Endometrium (tissue), 2 donors: Measurements from ENCODE around the gene TRIO.

Source experiments
- FAIRE-seq: peaks from 2 replicates; lab custom pipeline; 2012; peaks lifted over from hg19 to GRCh38; lab: Jason Lieb, UNC
- donor health status: control.
- donor health status: control.

TRIO gene

DNA sequence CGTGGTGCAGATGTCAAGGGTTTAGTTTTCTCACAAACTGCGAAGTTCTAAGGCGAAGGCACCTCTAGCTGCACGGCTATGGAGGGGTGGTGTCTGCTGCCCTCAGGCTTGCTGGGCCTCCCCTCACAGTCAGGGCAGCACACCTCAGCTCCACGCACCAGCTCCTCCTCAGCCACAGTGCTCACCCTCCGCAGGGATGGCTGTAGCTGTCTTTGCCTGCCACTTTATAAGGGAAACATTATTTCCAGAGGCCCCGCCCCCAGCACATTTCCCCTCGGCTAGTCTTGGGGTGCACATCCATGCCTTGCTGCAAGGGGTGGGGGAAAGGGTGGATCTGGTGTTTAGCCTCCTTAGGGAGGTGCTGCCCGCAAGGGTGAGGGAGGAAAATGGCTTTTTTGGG is 154.6 kb downstream of the TRIO start:
- no peak for FAIRE-seq

DNA sequence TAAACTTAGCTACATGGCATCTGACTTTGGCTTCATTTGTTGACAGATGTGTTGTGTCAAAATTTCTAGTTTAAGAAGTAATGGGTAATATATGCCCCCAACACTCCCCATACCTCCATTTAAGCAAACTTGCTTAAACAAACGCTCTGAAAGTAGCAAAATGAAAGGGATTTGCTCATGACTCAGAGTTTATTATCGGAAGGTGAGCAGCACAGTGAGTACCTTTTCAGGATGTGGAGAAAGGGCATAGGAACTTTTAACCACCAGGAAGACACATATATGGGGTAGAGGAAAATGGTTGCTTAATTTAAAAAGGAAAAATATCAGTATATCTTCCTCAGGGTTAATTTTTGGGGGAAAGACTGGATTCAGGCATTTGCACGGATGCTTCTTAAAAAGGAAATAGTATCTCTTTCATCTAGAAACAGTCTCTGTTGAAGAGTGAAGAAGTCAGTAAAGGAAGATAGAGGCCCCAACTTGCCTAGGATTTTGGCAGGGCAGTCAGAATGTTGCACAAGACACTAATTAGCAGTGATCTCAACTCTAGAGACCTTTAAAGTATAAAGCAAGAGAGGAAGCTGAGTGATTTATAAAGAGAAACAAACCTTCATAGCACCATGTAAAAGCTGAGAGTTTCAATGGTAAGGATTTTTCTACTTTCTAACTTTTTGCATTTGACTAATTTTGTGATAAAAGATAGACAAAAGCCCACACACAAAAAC is 155.1 kb downstream of the TRIO start:
- no peak for FAIRE-seq

DNA sequence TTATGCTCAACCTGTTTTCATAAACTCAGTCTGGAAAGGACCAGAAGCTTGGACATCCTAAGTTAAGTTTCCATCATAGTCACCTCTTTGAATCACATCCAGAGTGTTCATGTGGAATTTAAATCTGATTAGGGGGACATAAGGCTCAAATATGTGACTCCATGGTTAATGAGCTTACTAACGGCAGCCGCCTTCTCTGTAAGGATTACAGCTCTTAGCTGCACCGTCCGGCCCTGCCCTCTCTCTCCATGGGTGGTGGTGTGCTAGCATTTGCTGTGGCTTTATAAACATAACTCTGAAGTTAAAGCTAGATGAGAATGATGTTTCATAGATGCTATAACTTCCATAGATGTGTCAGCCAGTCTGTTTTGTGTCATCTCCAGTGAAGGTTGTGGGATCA is 156.5 kb downstream of the TRIO start:
- no peak for FAIRE-seq

DNA sequence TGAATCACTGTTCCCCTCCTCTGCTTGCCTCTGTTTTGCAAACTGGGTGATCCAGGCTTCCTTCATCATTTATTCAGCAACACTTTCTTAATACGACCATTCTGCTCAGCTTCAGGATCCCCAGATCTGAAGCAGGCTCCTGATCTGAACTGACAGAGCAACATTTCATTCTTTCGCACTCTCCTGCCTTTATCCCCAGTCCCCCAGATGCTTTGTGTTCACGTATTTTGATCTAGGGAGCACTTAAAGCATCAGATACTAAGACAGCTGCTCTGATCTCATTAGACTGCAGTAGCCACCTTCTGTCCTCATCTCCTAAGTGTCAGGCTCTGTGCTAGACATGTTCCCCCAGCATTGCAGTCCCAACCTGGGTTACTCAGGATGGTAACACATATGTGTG is 158.0 kb downstream of the TRIO start:
- no peak for FAIRE-seq

DNA sequence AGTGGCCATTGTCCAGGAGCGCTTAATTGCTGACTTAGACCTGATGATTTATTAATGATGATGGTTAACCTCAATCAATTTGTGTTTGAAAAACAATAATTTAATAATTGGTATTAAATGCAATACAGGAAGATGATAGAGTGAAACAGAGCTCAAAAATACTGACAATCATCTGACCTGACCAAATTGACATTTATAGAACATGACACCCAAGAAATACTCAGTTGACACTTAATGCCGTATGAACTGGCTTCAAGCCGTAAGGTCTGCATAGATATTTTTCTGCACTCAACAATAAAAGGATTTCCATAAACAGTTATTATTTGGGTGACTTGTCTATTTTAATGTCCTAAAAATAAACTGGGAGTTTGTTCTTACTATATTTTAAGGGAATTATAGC is 159.2 kb downstream of the TRIO start:
- FAIRE-seq, result no peak

DNA sequence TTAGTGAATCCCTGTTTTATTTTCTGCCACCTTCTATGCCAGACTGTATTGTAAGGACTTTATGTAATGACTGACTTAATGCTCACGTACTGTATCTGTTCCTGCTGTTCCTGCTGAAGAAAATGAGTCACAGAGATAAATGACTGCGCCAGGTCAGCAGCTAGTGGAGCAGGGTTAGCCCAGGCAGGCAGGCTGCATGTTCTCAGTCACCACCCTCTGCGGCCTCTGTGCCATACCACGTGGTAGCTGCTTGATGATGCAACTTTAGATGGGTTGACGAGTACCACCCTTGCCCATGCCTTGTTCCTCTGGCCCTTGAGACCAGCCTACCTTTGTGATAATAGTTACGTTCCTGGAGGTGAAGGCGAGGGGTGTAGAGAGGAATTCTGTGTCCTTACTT is 161.9 kb downstream of the TRIO start:
- no peak for FAIRE-seq

DNA sequence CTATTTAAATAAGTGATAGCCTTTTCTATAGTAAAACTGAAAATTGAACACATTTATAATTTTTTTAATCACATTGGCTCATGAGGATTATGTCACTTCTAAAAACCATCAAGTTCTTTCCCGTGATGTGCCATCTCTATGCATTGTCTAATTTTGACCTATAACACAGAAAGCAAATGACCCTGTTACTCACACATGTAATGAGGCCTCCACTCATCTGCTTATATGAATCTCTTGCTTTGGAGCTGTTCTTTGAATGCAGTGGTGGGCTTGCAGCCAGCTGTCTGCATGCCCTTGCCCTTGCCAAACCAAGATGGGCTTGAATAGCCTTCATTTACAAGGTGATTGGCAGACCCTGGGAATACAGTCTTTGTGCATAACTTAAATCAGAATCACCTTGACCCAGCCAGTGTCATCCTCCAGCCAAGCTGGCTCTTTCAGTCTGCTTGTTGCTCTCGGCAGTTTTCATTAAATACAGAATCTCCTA is 163.2 kb downstream of the TRIO start:
- no peak for FAIRE-seq

DNA sequence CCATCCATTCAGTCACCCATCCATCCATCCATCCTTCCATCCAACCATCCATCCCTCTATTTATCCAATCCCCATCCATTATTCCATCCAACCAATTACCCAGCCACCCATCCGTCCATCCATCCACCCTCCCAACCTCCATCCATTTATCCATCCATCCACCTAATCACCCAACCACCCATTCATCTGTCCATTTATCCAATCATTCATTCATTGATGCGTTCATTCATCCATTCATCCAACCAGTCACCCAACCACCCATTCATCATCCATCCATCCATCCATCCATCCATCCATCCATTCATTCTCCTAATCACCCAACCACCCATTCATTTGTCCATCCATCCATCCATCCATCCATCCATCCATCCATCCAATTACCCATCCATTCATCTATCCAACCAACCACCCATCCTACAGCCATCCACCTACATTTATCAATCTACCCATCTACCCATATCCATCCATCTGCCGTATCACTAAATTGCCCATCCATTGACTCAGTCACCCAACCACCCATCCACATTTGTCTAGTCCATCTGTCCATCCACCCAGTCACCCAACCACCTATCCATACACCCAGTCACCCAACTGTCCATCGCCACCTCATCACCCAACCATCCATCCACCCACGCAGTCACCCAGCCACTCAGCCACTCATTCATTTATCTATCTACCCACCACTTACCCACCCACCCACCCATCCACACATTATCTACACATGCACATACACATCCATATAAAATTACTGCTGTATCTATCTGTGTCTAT is 165.4 kb downstream of the TRIO start:
- no peak for FAIRE-seq

DNA sequence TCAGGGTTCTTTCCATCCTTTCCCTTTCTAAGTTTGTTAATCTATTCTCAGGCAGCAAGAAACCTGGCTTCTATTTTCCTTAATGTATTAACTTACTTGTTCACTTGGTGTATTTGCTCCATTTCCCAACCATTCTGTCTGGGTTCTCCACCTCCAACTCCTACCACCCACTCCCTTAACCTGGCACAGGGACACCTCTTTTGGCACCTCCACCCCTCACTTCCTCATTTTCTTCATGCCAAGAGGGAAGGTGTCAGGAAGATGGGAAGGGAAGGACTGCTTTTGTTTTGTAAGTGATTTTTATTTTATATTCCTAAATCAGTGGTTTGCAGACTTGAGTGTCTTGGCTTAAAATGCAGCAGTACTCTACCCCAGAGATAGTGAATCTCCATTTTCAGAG is 166.1 kb downstream of the TRIO start:
- no peak for FAIRE-seq

DNA sequence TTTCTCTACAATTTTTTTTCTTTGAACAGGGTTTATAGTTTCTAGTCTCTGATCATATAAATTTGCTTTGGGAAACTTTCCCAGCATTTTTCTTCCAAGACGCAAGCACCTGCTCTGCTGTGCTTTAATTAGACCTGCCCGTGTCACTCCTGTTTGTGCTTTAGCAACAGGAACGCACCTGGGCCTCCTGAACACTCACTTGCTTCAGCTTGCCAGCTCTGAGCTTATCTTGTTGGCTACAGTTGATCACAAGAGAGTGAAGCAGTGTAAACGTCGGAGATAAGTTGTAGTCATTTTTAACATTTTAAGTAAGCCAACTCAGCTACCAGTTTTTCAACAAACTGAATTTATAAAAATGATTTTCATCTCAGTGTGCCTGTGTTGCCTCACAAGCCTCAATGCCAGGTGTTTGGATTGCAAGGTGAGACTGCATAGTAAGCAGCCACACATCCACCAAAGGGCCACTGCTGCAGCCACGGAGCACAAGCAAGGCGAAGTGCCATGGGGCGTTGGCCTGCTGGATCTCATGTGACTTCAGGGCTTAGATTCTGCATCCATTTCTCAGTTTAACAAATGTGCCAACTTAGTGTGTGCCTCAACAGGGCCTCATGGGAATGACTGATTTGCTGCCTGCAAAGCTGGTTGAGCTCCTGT is 166.9 kb downstream of the TRIO start:
- FAIRE-seq, result no peak

DNA sequence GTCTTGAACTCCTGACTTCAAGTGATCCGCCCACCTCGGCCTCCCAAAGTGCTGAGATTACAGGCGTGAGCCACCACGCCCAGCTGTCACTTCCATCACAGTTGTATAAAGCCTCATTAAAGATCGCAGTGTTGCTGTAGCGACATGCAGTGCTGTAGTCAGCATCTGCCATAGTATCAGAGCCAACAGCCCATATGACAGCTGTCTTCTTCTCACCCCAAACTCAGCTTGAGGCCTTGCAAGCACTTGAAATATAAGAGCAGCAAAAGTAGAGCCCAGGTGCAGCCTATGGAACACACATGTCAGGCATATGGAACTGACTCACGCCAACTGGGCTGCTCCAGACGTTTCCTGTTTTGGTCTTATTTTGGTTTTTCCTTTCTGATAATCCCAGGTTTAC is 167.8 kb downstream of the TRIO start:
- no peak for FAIRE-seq

DNA sequence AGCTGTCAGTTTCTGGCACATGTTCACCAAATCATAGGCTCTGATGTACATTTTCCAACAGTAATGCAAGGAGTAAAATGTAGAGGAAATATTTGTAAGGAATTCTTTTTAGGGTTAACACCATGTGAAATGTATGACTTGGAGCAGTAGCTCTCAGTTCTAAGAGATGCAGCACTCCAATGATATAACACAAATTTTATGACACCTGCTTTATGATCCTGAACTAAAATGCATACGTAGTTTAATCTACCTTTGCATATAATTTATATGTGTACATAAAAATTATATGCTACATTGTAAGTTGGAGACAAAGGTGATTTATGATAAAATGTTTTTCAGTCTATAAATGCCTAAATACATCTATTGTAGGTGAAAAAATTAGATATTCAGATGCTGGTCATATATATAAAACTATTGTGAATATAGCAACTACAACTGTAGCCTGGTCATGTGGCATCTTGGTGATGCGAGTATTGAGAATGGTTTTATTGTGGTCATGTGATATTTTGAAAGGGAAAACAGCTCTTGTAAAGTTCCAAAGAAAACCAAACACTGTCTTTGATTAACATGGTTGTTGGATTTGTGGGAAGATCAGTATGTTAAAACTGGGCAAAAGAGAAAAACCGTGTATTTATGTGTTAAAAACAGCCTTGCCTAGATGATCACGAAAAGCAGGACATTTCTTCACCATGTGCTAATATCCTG is 171.0 kb downstream of the TRIO start:
- FAIRE-seq, result no peak

DNA sequence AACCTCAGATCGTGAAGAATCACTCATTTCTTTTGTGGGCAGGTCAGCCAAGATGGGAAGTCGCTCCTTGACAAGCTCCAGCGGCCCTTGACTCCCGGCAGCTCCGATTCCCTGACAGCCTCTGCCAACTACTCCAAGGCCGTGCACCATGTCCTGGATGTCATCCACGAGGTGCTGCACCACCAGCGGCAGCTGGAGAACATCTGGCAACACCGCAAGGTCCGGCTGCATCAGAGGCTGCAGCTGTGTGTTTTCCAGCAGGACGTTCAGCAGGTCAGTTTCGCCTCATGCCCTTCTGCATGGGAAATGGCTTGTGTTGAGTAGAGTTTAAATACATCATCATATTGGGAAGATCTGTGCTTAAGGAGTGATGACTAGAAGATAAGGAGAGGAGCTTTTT is 173.3 kb downstream of the TRIO start:
- no peak for FAIRE-seq

DNA sequence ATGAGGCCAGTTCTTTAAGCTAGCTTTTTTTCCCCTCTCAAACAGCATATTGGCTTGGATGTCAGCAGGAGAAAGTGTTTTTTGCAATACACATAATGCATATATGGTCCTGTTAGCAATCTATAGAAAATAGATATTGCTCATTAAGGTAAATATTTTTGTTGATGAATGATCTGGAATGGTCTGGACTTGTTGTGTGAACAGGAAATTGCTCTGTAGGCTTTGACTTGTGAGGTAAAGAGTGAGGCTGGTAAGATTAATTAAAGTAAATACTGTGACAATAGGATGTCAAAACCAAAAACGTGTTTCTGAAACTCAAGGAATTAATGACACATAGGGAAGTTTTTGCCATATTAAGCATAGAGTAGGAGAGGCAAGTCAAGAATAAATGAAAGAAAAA is 176.0 kb downstream of the TRIO start:
- no peak for FAIRE-seq

DNA sequence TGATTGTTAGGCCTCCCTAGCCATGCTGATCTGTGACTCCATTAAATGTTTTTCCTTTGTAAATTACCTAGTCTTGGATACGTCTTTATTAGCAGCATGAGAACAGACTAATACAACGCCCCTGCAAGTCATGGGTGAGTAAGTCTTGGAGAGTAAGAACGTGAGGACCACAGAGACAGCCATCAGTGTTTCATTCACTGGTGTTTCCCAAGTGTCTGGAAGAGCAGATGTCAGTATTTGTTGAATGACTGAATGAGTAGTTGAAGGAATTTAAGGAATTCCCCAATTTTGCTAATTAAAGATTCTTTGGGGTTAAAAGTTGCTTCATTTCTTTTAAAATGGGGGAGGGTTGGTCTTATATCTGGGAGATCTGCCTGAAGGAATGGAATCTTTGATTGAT is 178.8 kb downstream of the TRIO start:
- FAIRE-seq, result no peak

DNA sequence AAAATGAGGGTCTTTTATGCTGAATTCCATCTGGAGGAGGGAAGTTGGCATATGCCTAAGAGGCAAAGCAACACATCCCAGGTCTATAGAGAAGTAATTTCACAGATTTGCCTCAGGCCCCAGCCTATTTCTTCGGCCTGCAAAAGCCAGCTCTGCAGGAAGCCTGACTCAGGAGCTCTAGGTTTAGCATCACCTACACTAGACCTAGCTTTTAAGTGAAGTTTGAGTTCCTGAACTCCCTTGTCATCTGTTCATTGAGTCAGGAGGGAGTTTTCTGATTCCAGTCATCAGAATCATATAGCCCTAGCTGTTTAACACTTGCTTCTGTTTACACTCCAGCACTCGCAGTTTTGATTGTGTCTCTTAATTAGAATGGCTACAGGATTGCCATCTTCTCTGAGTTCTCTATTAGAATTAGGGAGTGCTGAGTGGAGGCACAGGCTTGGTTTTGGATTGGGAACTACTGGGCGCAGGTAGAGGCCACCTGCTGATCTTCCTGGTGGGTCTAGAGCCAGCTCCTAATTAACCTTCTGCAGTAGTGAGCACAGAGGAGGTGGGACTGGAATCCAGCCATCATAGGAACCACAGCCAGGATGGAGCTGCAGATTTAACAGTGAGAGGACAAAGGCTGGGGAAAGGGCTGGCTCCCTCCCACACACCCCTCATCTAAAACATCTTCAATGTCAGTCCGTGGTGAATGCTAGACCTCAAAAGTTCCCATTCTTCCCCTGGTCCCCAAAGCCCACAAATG is 179.5 kb downstream of the TRIO start:
- no peak for FAIRE-seq

DNA sequence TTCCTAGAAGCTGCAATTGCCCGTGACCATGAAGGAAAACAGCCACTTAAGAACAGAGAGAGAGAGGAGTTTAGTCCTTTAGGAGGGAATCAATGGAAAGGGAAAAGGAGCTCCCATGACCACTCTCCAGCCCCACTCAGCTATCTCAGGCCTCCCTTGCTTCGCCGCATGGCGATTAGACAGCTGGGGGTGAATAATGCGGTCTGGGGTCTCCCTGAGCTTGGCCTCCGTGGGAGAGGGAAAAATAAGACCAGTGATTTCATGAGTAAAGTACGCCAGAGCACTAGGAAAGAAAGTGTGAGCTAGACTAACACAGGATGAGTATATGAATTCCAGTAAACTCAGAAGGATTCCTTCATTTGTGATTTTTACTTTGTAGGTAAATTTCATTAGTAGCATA is 180.3 kb downstream of the TRIO start:
- no peak for FAIRE-seq

DNA sequence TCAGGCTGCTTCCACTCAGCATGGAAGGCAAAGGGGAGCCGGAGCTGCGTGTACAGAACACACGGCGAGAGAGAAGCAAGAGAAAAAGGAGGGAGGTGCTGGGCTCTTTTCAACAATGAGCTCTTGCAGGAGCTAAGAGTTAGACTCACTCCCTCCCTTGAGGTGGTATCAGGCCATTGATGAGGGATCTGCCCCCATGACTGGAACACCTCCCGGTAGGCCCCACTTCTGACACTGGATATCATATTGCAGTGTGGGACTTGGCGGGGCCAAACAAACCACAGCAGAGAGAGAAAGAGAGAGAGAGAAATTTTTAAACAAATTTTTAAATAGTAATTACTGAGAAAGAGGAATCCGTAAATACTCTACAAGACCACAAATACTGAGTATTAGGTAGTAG is 182.2 kb downstream of the TRIO start:
- no peak for FAIRE-seq

DNA sequence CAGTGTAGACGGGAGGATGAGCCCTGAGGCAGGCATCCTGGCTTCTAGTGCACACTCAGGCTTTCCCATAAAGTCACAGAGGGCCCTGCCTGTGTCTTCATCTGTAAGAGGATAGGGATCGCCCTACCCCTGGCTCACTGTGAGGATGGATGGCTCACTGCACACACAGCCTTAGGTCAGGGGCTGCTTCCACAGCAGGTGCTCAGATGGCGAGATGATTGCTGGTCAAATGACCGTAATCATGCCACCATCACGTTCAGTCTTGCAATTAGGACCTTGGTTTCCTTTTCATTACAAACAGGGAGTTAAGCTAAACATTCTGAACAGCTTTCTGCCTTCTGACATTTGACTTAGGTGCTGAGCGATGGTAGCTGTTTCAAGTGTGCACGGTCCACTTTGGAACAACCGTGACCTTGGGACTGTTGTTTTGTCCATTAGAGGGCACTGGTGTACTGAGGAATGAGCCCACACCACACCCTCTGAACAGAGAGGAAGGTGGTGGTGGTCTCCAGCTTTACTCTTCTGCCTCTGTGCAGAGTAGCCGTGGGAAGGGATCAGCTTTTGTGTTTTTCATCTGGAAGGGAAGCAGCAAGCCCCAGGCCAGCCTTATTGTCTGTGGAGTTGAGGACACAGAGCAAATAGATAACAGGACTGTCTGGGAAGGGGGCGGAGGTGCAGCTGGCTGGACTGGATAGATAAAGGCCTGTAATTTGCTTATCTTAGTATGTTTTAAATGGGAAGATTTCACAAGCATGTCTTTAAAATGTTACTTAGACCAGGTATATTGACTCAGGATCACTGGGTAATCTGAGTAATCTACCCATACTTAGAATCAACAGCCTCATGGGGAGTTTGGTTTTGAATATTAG is 183.1 kb downstream of the TRIO start:
- no peak for FAIRE-seq

DNA sequence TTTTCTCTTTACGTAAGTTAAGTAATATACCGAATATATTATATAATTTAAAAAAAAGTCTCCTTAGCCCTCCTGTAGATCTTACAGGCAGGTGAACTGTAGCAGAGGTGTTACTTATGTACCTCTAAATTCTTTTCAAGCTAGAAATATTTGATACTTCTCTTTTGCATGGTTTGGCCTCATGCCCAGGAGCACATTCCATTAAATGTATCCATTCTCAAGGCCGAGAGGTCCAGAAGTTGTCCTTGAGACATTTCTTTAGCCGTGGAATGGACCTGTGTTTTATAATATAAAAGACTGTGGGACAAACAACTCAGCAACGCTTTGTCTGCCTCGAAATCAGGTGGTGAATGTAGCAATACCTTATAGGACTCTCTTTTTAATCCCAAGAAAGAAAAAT is 184.5 kb downstream of the TRIO start:
- FAIRE-seq, result no peak

DNA sequence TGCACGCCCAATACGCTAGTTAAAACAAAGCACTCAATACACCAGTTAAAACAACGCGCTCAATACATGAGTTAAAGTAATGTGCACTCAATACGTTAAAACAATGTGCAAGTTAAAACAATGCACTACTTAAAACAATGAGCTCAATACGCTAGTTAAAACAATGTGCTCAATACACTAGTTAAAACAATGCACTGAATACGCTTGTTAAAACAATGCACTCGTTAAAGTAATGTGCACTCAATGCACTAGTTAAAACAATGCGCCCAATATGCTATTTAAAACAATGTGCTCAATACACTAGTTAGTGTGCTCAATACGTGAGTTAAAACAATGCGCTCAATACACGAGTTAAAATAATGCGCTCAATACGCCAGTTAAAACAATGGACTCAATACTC is 185.0 kb downstream of the TRIO start:
- FAIRE-seq, result no peak
